ENCODE results near the gene SLC5A10. TPM values are rescaled to one million over a fixed set of nuclear protein-coding genes. Genes with fewer than 3 reads are reported as not detected.

The SLC5A10 gene
- total RNA-seq, 2 donors from 2014 or later: 0.26 to 0.27 TPM

DNA sequence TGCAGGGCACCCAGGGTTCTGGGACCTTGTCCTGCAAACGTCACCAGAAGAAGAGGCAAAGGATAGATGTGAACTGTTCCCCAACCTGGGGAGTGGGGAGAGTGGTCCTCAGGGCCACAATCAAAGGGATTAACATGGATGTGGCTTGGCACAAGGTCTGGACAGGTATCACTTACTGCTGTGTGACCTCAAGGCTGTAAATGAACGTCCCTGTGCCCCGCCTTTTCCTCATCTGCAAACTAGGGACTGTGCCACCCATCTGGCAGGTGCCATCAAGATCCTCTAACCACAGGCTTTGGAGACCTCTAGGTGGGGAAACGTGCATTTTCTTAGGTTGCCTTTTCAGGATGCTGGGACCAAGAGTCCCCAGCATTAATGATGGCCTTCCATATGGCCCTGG, 25.1 kb downstream of the SLC5A10 start:
- DNase-seq (no peak), ATAC-seq (no peak)
- intact Hi-C loops (cut with DNase I): no loop called here

GRCh38 chr17:18977646-18978045, 25.7 kb downstream of the SLC5A10 start:
- DNase-seq (no peak), ATAC-seq (no peak)
- intact Hi-C loops (cut with DNase I): no loop called here

DNA sequence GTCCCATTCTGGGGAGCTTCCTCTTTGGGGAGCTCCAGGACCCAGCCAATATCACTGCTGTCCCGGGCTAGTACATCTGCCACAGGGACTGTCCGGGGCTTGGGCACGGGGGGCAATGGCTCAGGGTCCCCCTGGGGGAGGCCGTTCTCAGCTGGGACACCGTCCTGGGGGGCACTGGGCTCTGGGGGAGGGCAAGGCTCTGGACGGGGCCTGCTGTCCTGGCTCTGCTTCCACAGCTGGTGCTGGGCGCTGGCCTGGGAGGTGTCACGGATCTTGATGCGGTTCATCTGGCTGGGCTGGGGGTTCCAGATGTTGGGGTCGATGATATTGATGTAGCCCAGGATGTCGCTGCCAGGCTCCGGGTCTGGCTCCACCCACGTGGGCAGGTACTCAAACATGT, 26.1 kb downstream of the SLC5A10 start:
- intact Hi-C loops (cut with DNase I): no loop called here
- no peak for ATAC-seq
- DNase-seq: no peak

DNA sequence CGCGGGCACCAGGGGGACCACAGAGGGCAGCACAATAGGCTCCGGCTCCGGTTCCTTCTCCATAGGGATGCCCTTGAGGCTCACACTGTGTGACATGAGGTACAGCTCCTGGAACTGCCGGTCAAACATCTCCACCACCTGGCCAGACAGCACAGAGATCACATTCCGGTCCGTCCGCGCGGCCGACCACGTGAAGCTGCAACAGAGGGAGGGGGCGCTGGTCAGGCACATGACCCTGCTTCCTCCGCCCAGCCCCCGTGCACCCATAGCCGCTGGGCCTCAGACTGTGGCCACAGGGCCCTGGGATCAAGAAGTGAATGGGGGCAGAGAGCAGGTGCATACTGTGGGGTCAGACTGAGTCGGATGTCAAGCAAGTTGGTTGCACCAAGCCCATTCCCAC, 26.7 kb downstream of the SLC5A10 start:
- DNase-seq (no peak), ATAC-seq (no peak)
- intact Hi-C loops (cut with DNase I): no loop called here

DNA sequence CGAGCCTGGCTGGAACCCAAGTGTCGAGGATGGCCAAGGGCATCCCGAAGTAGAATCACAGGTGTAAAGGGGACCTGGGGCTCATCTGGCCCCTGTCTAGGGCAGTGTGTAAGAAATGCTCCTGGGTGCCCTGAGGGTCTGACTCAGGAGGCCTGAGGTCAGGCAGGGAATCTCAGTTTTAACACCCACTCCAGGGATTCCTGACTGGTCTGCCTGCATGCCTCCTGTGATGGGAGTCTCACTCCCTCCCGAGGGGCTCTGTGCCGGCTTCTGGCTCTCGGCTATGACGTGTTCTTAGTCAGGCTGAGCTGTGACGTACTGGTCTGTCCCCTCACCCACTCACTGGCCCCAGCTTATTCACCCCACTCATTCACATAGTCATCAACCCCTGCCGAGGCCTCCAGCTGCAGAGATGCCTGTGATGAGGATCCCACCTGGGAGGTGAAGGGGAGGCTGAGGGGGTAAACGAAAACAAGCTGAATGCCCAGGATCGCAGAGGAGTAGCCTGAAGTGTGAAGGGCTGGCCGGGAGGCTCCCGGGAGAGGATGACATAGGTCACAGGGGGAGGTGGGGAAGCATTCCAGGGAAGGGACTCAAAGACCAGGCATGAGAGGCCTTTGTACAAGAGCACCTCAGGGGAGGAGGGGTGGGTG, 28.8 kb downstream of the SLC5A10 start:
- intact Hi-C loops (cut with DNase I): no loop called here
- DNase-seq: no peak

GRCh38 chr17:18981335-18981641, 29.3 kb downstream of the SLC5A10 start:
- ATAC-seq: no peak
- intact Hi-C loops (cut with DNase I): no loop called here
- no peak for DNase-seq

More for the DNA sequence above, 28.8 kb downstream of the SLC5A10 start:
- no peak for ATAC-seq

- no peak for DNase-seq
- peak in 1 of 2 donors; percentile 24 for ATAC-seq
- intact Hi-C loops (cut with DNase I): no loop called here
Observed at GRCh38 chr17:18981642-18982424, 29.9 kb downstream of the SLC5A10 start.

GRCh38 chr17:18984273-18985114, 32.5 kb downstream of the SLC5A10 start:
- intact Hi-C loops (cut with DNase I): no loop called here
- DNase-seq (no peak), ATAC-seq (no peak)

DNA sequence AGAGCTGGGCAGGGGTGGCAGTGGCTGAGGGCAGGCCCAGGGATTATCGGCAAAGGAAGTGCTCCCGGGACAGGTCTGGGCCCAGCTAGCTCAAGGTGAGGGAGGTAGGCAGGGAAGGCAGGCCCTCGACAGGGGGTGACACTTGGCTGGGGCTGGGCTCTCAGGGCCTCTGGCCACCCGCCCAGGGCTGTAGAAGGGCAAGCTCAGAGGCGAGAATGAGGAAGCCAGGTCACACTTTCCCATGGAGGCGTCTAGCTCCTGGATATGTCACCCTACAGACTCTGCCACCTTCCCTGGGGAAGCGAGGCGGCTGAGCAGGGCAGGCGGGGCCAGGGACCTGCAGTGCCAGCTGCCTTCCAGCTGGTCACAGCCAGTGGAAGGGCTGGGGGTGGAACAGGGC, 33.5 kb downstream of the SLC5A10 start:
- DNase-seq (peak; percentile 60), ATAC-seq (peak; percentile 36 to 61)
- intact Hi-C loops (cut with DNase I): no loop called here

DNA sequence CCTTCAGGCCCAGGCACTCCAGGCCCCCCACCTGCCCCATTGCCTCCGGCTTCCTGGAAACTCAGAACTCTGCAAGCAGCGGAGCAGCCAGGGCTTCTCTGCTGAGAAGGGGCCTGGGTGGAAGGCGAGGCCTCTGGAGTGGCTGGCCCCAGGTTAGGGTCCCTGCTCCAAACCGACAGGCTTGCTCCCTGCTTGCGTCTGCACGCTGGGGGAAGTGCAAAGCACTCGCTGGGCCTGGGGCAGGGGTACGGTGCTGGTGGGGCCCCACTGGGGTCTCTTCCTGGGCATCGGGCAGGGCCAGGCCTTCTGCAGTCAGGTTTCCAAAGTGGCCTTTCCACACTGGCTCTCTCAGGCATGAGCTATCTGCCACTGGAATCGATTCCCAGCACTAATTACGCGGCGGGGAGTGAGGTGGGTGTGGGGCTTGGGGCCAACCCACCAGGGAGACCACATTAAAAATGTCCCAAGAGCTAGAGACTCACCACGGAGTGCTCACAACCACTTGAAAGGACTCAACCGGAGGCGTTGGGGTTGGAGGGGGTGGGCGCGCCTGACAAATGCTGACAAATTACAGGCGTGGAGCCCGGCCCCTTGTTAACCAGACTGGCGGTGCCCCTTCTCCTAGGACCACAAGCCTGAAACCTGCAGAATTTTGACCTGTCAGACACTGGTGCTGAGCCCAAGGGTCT, 34.7 kb downstream of the SLC5A10 start:
- intact Hi-C loops (cut with DNase I): no loop called here
- DNase-seq: no peak
- no peak for ATAC-seq

- intact Hi-C loops (cut with DNase I): no loop called here
- ATAC-seq: peak in 1 of 2 donors; percentile 15
- DNase-seq: no peak
Observed at GRCh38 chr17:18987230-18987610, 35.3 kb downstream of the SLC5A10 start.

DNA sequence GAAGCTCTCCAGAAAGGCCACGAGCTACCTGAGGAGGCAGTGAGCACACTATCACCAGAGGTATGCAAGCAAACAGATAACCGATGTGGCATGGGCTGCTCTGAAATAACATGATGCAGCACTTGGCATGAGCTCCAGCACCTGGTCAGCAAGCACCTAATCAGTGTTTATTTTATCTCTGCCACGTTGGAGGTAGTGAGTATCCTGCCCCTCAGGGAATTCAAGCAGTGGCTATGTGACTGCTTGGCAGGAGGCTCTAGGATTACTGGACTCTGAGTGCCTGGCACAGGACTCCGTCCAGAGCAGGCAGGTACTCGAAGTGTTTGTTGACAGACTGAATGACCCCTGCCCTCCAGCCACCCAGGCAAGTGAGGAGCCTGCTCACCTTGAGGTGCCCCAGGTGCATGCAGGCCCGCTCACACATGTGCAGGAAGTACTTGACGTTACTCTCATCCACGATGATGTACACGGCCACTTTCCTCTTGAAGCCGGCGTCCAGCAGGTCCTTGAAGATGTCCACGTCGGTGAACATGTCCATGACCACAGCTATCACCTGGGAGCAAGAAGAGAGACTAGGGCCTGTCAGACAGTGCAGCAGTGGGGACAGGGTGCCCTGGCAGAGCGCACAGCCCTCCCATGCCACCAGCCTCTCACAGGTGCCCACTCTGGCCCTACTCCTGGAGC, 36.0 kb downstream of the SLC5A10 start:
- ATAC-seq: no peak
- no peak for DNase-seq
- intact Hi-C loops (cut with DNase I): no loop called here

DNA sequence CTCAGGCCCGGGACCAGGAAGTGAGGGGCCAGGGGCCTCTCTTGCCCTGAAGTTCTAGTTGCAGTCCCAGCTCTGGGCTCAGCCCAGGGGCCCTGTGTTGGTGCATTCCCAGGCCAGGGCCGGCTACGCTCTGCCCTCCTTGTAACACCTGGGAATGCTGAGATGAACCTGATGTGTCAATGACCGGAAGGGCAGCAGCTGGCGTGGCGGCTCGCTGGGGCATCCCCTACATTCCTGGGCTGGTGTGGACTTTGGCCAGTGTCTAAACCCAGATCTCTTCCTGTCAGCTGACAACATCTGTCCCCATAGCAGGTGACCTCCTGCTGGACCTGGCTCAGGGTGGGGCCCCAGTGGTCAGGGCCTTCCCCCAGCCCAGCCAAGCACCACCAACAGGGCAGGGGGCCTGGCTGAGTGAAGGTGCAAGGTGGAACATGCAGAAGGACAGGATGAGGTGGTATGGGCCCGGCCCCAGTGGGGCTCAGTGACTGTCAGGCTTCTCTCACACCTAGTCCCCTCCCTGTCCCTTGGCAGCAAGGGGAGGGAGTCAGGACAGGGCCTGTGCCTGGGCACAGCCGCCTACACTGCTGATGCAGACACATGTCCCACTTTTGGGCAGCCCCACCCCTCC, 36.7 kb downstream of the SLC5A10 start:
- intact Hi-C loops (cut with DNase I): no loop called here
- peak; percentile 14 to 34 for ATAC-seq
- no peak for DNase-seq

DNA sequence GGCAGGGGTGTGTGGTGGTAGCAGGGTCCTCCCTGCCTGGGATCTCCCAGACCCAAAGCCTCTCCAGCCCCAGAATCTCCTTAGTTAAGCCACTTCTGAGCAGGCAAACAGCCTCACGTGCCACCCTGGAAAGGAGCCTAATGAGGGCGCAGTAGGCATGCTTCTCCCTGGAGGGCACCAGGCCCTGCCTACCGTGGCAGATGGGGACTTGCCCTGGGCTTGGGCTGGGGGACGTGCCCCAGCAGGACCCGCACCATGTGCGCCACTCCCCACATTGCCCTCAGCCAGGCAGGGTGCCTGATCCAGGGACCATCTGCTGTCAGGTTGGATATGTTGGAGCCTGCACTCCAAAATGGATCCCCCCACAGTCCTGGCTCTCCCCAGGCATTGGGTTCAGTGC, 38.4 kb downstream of the SLC5A10 start:
- DNase-seq (no peak), ATAC-seq (no peak)
- intact Hi-C loops (cut with DNase I): no loop called here

DNA sequence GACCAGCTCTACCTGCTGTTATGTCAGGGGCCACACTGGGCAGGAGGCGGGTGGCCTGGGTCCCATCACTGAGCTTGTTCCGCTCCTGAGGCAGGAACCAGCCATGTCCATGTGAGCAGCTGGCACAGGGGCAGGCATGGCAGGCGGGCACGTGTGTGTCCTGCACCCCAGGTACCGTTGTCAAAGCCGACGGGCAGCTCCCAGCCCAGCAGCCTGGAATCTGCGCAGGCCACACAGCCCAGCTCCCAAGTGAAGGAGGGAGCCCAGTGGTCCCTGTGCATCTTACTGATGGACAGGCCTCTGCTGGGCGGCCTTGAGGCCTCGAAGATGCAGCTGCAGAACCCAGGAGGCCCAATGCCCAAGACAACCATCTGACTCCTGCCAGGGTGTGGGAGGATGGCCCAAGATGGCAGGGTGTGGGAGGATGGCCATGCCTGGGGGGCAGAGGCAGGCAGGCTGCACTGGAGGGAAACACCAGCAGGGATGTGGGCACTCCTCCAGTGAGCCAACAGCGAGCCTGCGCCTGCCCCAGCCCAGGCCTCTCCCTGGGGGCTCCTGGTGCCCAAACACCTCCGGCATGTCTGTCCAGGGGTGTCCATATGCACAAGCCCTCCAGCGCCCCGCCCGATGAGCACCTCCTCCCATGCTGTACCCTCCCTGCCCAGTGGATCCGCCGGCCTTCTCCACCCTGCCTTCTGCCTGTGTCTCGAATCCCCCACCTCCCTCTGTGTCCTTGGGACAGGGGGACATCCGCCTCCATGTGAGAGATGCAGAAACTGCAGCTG, 39.8 kb downstream of the SLC5A10 start:
- intact Hi-C loops (cut with DNase I): no loop called here
- no peak for DNase-seq
- no peak for ATAC-seq

- no peak for ATAC-seq
- DNase-seq: no peak
- intact Hi-C loops (cut with DNase I): no loop called here
Observed at GRCh38 chr17:18992454-18993130, 40.6 kb downstream of the SLC5A10 start.

DNA sequence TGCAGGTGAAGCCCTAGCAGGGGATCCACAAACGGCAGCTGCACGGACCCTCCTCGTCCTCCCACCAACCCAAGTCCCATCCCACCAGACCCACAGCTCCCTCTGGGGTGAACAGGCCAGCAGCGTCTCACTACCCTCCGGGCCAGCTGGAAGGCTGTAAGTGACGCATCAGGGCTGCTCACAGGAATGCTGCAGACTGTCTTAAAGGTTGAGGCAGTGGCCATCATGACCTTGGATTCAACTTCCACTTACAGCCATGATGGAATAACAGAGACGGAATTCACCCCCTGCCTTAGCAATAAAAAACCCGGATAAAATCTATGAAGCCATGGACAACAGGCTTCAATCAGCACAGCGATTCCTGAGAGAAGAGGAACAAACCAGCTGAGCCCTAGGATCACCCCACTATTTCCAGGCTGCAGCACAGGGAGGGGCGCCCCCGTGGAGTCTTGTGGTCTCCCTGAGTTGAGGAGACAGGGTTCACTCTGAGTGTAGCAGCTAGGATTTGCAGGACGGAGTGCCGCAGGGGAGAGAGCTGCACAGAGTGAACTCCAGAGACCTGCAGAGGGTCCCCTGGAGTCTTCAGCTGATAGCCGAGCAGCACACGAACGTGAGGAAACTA, 42.1 kb downstream of the SLC5A10 start:
- no peak for DNase-seq
- intact Hi-C loops (cut with DNase I): no loop called here
- ATAC-seq: no peak
